SK-N-SH treated with all-trans-retinoic acid at 6 μM for 48 hours (cell line): ENCODE measurements around the gene CACNA1G.

ENCODE experiments used
- ATAC-seq: fragments of 200-7000 bp; cut with Tn5 transposase; 3 replicates; pipeline ENCODE4 v1.9.1; 2020; ENCODE audit warnings: mild to moderate bottlenecking, moderate library complexity
- ARNTL ChIP-seq: fragments of 450-650 bp; formaldehyde crosslinking; IDR thresholded peaks from 2 replicates; pipeline ENCODE4 v1.5.0; 2020; ENCODE audit warnings: low read depth, mild to moderate bottlenecking, moderate library complexity, borderline replicate concordance
- BACH2 ChIP-seq: fragments of 250-450 bp; sonication (Bioruptor Pico); IDR thresholded peaks from 2 replicates; pipeline ENCODE4 v1.9.0; 2021; ENCODE audit warnings: mild to moderate bottlenecking, borderline replicate concordance
- CREB5 ChIP-seq: fragments of 250-450 bp; sonication (Bioruptor Pico); IDR thresholded peaks from 2 replicates; pipeline ENCODE4 v1.5.1; 2020; ENCODE audit warnings: low read depth, mild to moderate bottlenecking, moderate library complexity
- CSDC2 ChIP-seq: fragments of 250-450 bp; sonication (Bioruptor Pico); IDR thresholded peaks from 2 replicates; pipeline ENCODE4 v1.5.0; 2020; ENCODE audit warnings: mild to moderate bottlenecking, moderate library complexity
- CSRNP3 ChIP-seq: fragments of 250-450 bp; sonication (Bioruptor Pico); IDR thresholded peaks from 2 replicates; pipeline ENCODE4 v1.5.1; 2021; ENCODE audit warnings: mild to moderate bottlenecking, moderate library complexity
- ESRRG ChIP-seq: fragments of 250-450 bp; sonication (Bioruptor Pico); IDR thresholded peaks from 2 replicates; pipeline ENCODE4 v1.6.1; 2021; ENCODE audit warnings: mild to moderate bottlenecking
- GLIS3 ChIP-seq: fragments of 250-450 bp; sonication (Bioruptor Pico); IDR thresholded peaks from 2 replicates; pipeline ENCODE4 v1.5.0; 2020; ENCODE audit warnings: mild to moderate bottlenecking, moderate library complexity
- ISL1 ChIP-seq: fragments of 250-450 bp; sonication (Bioruptor Pico); IDR thresholded peaks from 2 replicates; pipeline ENCODE4 v2.1.2; 2022; ENCODE audit warnings: mild to moderate bottlenecking, moderate library complexity
- OSR1 ChIP-seq: fragments of 250-450 bp; sonication (Bioruptor Pico); IDR thresholded peaks from 2 replicates; pipeline ENCODE4 v1.8.0; 2022; ENCODE audit warnings: moderate library complexity, mild to moderate bottlenecking, inconsistent platforms
- POU6F1 ChIP-seq: fragments of 250-450 bp; sonication (Bioruptor Pico); IDR thresholded peaks from 2 replicates; pipeline ENCODE4 v1.8.0; 2021; ENCODE audit warnings: low read depth, mild to moderate bottlenecking, moderate library complexity, borderline replicate concordance
- RARB ChIP-seq: fragments of 250-450 bp; sonication (Bioruptor Pico); IDR thresholded peaks from 2 replicates; pipeline ENCODE4 v1.8.0; 2021; ENCODE audit warnings: mild to moderate bottlenecking, moderate library complexity
- SNAI2 ChIP-seq: fragments of 250-450 bp; sonication (Bioruptor Pico); IDR thresholded peaks from 2 replicates; pipeline ENCODE4 v1.5.0; 2020; ENCODE audit warnings: mild to moderate bottlenecking, moderate library complexity
- TCF4 ChIP-seq: fragments of 250-450 bp; sonication (Bioruptor Pico); IDR thresholded peaks from 2 replicates; pipeline ENCODE4 v1.8.0; 2021; ENCODE audit warnings: mild to moderate bottlenecking, moderate library complexity, borderline replicate concordance
- TOX ChIP-seq: fragments of 250-450 bp; sonication (Bioruptor Pico); IDR thresholded peaks from 2 replicates; pipeline ENCODE4 v1.8.0; 2021; ENCODE audit warnings: mild to moderate bottlenecking, moderate library complexity, borderline replicate concordance
- ZC3H10 ChIP-seq: fragments of 250-450 bp; sonication (Bioruptor Pico); IDR thresholded peaks from 2 replicates; pipeline ENCODE4 v1.5.1; 2021; ENCODE audit warnings: mild to moderate bottlenecking, moderate library complexity
- ZFP3 ChIP-seq: fragments of 250-450 bp; sonication (Bioruptor Pico); IDR thresholded peaks from 2 replicates; pipeline ENCODE4 v1.5.0; 2020; ENCODE audit warnings: mild to moderate bottlenecking, moderate library complexity
- ZFP30 ChIP-seq: fragments of 450-650 bp; formaldehyde crosslinking; IDR thresholded peaks from 2 replicates; pipeline ENCODE4 v1.5.0; 2022; ENCODE audit warnings: mild to moderate bottlenecking, moderate library complexity
- ZNF565 ChIP-seq: fragments of 450-650 bp; formaldehyde crosslinking; conservative IDR thresholded peaks from 2 replicates; pipeline ENCODE4 v1.5.0; 2020; ENCODE audit warnings: low read depth, mild to moderate bottlenecking, moderate library complexity
- ZNF70 ChIP-seq: fragments of 450-650 bp; formaldehyde crosslinking; IDR thresholded peaks from 2 replicates; pipeline ENCODE4 v1.5.0; 2020; ENCODE audit warnings: mild to moderate bottlenecking, moderate library complexity
- ZNF8 ChIP-seq: fragments of 450-650 bp; formaldehyde crosslinking; IDR thresholded peaks from 2 replicates; pipeline ENCODE4 v1.5.0; 2020; ENCODE audit warnings: mild to moderate bottlenecking, moderate library complexity
- TF ChIP-seq, protein P1 (sequence below): fragments of 250-450 bp; sonication (Bioruptor Pico); IDR thresholded peaks from 2 replicates; pipeline ENCODE4 v1.5.0; 2020; ENCODE audit warnings: mild to moderate bottlenecking, moderate library complexity
- TF ChIP-seq, protein P2 (sequence below): fragments of 250-450 bp; sonication (Bioruptor Pico); IDR thresholded peaks from 2 replicates; pipeline ENCODE4 v1.8.0; 2020; ENCODE audit warnings: mild to moderate bottlenecking, moderate library complexity, borderline replicate concordance

Gene CACNA1G

GRCh38 chr17:50603340-50603739, 42.8 kb downstream of the CACNA1G start:
- no peak for TF ChIP-seq CREB5 (CRISPR knock-in tag)
- TF ChIP-seq ZFP30: no peak
- TF ChIP-seq OSR1 (CRISPR knock-in tag): no peak
- TF ChIP-seq ZNF8 (CRISPR knock-in tag): no peak
- peak; percentile 34 for ATAC-seq

GRCh38 chr17:50604513-50604912, 44.0 kb downstream of the CACNA1G start:
- ATAC-seq: peak; percentile 87
- no peak for TF ChIP-seq POU6F1 (CRISPR knock-in tag)
- peak; percentile 94 for TF ChIP-seq ZNF70 (CRISPR knock-in tag)
- peak; percentile 89 for TF ChIP-seq TCF4 (CRISPR knock-in tag)
- TF ChIP-seq ZFP30: no peak
- no peak for TF ChIP-seq CREB5 (CRISPR knock-in tag)
- no peak for TF ChIP-seq ARNTL
- TF ChIP-seq SNAI2 (CRISPR knock-in tag): no peak
- TF ChIP-seq, protein P1, sequence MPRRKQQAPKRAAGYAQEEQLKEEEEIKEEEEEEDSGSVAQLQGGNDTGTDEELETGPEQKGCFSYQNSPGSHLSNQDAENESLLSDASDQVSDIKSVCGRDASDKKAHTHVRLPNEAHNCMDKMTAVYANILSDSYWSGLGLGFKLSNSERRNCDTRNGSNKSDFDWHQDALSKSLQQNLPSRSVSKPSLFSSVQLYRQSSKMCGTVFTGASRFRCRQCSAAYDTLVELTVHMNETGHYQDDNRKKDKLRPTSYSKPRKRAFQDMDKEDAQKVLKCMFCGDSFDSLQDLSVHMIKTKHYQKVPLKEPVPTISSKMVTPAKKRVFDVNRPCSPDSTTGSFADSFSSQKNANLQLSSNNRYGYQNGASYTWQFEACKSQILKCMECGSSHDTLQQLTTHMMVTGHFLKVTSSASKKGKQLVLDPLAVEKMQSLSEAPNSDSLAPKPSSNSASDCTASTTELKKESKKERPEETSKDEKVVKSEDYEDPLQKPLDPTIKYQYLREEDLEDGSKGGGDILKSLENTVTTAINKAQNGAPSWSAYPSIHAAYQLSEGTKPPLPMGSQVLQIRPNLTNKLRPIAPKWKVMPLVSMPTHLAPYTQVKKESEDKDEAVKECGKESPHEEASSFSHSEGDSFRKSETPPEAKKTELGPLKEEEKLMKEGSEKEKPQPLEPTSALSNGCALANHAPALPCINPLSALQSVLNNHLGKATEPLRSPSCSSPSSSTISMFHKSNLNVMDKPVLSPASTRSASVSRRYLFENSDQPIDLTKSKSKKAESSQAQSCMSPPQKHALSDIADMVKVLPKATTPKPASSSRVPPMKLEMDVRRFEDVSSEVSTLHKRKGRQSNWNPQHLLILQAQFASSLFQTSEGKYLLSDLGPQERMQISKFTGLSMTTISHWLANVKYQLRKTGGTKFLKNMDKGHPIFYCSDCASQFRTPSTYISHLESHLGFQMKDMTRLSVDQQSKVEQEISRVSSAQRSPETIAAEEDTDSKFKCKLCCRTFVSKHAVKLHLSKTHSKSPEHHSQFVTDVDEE (CRISPR knock-in tag): peak; percentile 88
- TF ChIP-seq BACH2 (CRISPR knock-in tag): no peak
- TF ChIP-seq, protein P2, sequence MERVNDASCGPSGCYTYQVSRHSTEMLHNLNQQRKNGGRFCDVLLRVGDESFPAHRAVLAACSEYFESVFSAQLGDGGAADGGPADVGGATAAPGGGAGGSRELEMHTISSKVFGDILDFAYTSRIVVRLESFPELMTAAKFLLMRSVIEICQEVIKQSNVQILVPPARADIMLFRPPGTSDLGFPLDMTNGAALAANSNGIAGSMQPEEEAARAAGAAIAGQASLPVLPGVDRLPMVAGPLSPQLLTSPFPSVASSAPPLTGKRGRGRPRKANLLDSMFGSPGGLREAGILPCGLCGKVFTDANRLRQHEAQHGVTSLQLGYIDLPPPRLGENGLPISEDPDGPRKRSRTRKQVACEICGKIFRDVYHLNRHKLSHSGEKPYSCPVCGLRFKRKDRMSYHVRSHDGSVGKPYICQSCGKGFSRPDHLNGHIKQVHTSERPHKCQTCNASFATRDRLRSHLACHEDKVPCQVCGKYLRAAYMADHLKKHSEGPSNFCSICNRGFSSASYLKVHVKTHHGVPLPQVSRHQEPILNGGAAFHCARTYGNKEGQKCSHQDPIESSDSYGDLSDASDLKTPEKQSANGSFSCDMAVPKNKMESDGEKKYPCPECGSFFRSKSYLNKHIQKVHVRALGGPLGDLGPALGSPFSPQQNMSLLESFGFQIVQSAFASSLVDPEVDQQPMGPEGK (CRISPR knock-in tag): peak; percentile 75; the same call in 1 of the 2 replicates

GRCh38 chr17:50605429-50605828, 44.9 kb downstream of the CACNA1G start:
- no peak for ATAC-seq
- TF ChIP-seq OSR1 (CRISPR knock-in tag) (no peak), ZNF565 (CRISPR knock-in tag) (no peak), ZFP3 (CRISPR knock-in tag) (no peak), BACH2 (CRISPR knock-in tag) (no peak), ZFP30 (no peak), CSDC2 (CRISPR knock-in tag) (no peak), CREB5 (CRISPR knock-in tag) (no peak), ISL1 (CRISPR knock-in tag) (no peak), ZNF8 (CRISPR knock-in tag) (no peak), TOX (no peak), ZNF70 (CRISPR knock-in tag) (no peak), GLIS3 (no peak), RARB (CRISPR knock-in tag) (no peak), ESRRG (no peak), ZC3H10 (CRISPR knock-in tag) (no peak), CSRNP3 (CRISPR knock-in tag) (no peak)
- TF ChIP-seq, protein P2 (CRISPR knock-in tag): no peak
